ENCODE results near the gene PLRG1. TPM values are rescaled to one million over a fixed set of nuclear protein-coding genes. Genes with fewer than 3 reads are reported as not detected.

The PLRG1 gene
- total RNA-seq, 1 donor from 2014 or later: 75.5 TPM

- DNase-seq (ENCODE audit: low read depth): no peak
- Histone ChIP-seq H3K4me3 (ENCODE audit: low read depth, low read length) (no peak overlapping the region), H3K27me3 (ENCODE audit: control insufficient read depth, insufficient read depth, low read length) (peaks cover 22% of the 10 kb centered on the region), H3K36me3 (ENCODE audit: control insufficient read depth, insufficient read depth, low read length) (no peaks in the 10 kb centered on the region)
- no peak for TF ChIP-seq CTCF (IDR thresholded peaks at IDR 0.05; ENCODE audit: insufficient read depth, low read length, poor library complexity, severe bottlenecking)
These were observed 65.0 kb downstream of the PLRG1 start for GRCh38 chr4:154485127-154485773.

Other genes starting within 250 kb of the PLRG1 start
- 0.75 and 3.1 TPM in 2 replicates for gene DCHS2, start 58.6 kb downstream of the PLRG1 start, total RNA-seq
- 1.5 and 3.7 TPM in 2 replicates for gene FGB, start 12.6 kb upstream of the PLRG1 start, total RNA-seq
- not detected in 2 replicates for gene FGA, start 40.3 kb upstream of the PLRG1 start, total RNA-seq
- not detected in 2 replicates for gene FGG, start 62.3 kb upstream of the PLRG1 start, total RNA-seq
- 1.1 and 1.2 TPM in 2 replicates for gene LRAT, start 193.6 kb upstream of the PLRG1 start, total RNA-seq
- gene RBM46, start 230.9 kb upstream of the PLRG1 start, total RNA-seq: 0.04 and 0.21 TPM in 2 replicates